Colonic mucosa (tissue), 4 donors: Measurements from ENCODE around the gene TIGD3. TPM values are rescaled to one million over a fixed set of nuclear protein-coding genes. Genes with fewer than 3 reads are reported as not detected.

Source experiments
- DNase-seq: peaks from one replicate; pipeline ENCODE4 v3.0.0-alpha.2; 2020
- H3K27ac ChIP-seq: fragments of 200-600 bp; one replicate; pipeline ENCODE4 v1.8.0; 2021
- H3K27me3 ChIP-seq: fragments of 200-600 bp; one replicate; pipeline ENCODE4 v1.8.0; 2021
- H3K36me3 ChIP-seq: fragments of 200-600 bp; one replicate; pipeline ENCODE4 v1.8.0; 2021
- H3K4me1 ChIP-seq: fragments of 200-600 bp; one replicate; pipeline ENCODE4 v1.8.0; 2021; ENCODE audit warnings: mild to moderate bottlenecking
- H3K4me3 ChIP-seq: fragments of 200-600 bp; one replicate; pipeline ENCODE4 v1.8.0; 2021
- H3K9ac ChIP-seq, 2 donors: one replicate each; pipeline ENCODE4 v1.7.0; 2013; ENCODE audit warnings: control low read depth in 2 of 2, low read depth in 2 of 2, low read length in 2 of 2
- H3K9me3 ChIP-seq: fragments of 200-600 bp; one replicate; pipeline ENCODE4 v1.8.0; 2021
- CTCF ChIP-seq: fragments of 200-600 bp; IDR thresholded peaks from one replicate; pipeline ENCODE4 v1.8.0; 2022; ENCODE audit warnings: antibody characterized with exemption, mild to moderate bottlenecking
- intact Hi-C: fragments of 100-400 bp; cut with DNase I; formaldehyde crosslinking; loops from one replicate; pipeline ENCODE4 v1.14.1; 2022
- total RNA-seq, 2 donors: library from RNA; stranded (reverse); fragmentation: NEBNext Ultra II Directional in 1 of 2; extraction: Animal tissue kit (Norgen Biotek cat#: 25700) in 1 of 2; gene quantifications; one replicate each; pipeline ENCODE4 v1.2.1, GENCODE V29; 2021
- donor health status: healthy.
- donor health status: DM: no; HTN: no; CAD: no.
- donor health status: DM: no; HTN: no; CAD: no.

Gene TIGD3
- total RNA-seq, 2 donors from 2014 or later = 0.48 to 0.77 TPM

DNA sequence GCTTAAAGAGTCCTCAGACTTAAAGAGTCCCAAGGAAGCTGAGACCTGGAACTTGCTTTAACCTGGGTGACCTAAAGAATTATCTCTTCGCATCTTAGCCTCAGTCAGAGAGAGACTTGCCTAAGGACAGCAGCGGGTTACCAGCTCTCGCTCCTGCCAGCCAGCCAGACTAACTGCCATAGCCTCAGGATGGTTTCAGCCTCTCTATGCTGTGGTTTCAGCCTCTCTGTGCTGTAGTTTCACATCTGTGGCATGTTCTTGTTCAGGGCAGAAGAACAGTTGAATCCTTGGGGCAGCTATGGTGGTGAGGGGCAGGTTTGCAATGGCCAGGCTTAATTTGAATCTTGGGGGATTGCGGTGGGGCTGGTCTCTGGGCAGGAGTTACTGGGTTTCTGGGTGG lies 34.2 kb downstream of the TIGD3 start:
- H3K9me3 ChIP-seq = no peaks in the 10 kb centered on the region
- H3K4me1 ChIP-seq = peaks cover 15% of the 10 kb centered on the region
- no peak overlapping the region for H3K27ac ChIP-seq
- no peak for DNase-seq
- H3K27me3 ChIP-seq = no peaks in the 10 kb centered on the region
- H3K9ac ChIP-seq = peak overlapping the region in 1 of 2 donors; percentile 1
- intact Hi-C loops = no loop called here
- H3K4me3 ChIP-seq = no peak overlapping the region
- TF ChIP-seq CTCF = no peak
- H3K36me3 ChIP-seq = no peaks in the 10 kb centered on the region

- no peaks in the 10 kb centered on the region for H3K9me3 ChIP-seq
- TF ChIP-seq CTCF = no peak
- peaks cover under 1% of the 10 kb centered on the region for H3K36me3 ChIP-seq
Observed at GRCh38 chr11:65389294-65389980, 34.9 kb downstream of the TIGD3 start.

GRCh38 chr11:65390099-65390941 lies 35.8 kb downstream of the TIGD3 start:
- intact Hi-C loops = no loop called here
- no peak overlapping the region for H3K4me3 ChIP-seq
- no peak for TF ChIP-seq CTCF

More at GRCh38 chr11:65389294-65389980, 34.9 kb downstream of the TIGD3 start:
- no peak overlapping the region for H3K4me3 ChIP-seq
- H3K27ac ChIP-seq = no peak overlapping the region
- DNase-seq = no peak
- H3K27me3 ChIP-seq = no peaks in the 10 kb centered on the region
- peaks cover 15% of the 10 kb centered on the region for H3K4me1 ChIP-seq
- intact Hi-C loops = no loop called here
- peak overlapping the region; percentile 26 to 34 for H3K9ac ChIP-seq

GRCh38 chr11:65390996-65391395 lies 36.4 kb downstream of the TIGD3 start:
- H3K4me1 ChIP-seq = peaks cover 15% of the 10 kb centered on the region
- peak overlapping the region; percentile 6 to 35 for H3K9ac ChIP-seq
- peak overlapping the region; percentile 22 for H3K27ac ChIP-seq
- no peak for TF ChIP-seq CTCF
- peaks cover 6% of the 10 kb centered on the region for H3K36me3 ChIP-seq
- no peak overlapping the region for H3K4me3 ChIP-seq
- H3K27me3 ChIP-seq = no peaks in the 10 kb centered on the region
- intact Hi-C loops = no loop called here
- H3K9me3 ChIP-seq = no peaks in the 10 kb centered on the region
- DNase-seq = no peak

More at GRCh38 chr11:65390099-65390941, 35.8 kb downstream of the TIGD3 start:
- peaks cover 6% of the 10 kb centered on the region for H3K36me3 ChIP-seq
- H3K9ac ChIP-seq = peak overlapping the region; percentile 24 to 34
- peaks cover 15% of the 10 kb centered on the region for H3K4me1 ChIP-seq
- no peak for DNase-seq
- H3K27me3 ChIP-seq = no peaks in the 10 kb centered on the region
- H3K27ac ChIP-seq = peak overlapping the region; percentile 22
- H3K9me3 ChIP-seq = no peaks in the 10 kb centered on the region

GRCh38 chr11:65392186-65392829 lies 37.8 kb downstream of the TIGD3 start:
- TF ChIP-seq CTCF = no peak
- H3K4me1 ChIP-seq = peaks cover 12% of the 10 kb centered on the region
- no peaks in the 10 kb centered on the region for H3K27me3 ChIP-seq
- H3K9ac ChIP-seq = no peak overlapping the region
- no peaks in the 10 kb centered on the region for H3K9me3 ChIP-seq
- no peak overlapping the region for H3K27ac ChIP-seq
- intact Hi-C loops = no loop called here
- H3K36me3 ChIP-seq = peaks cover 6% of the 10 kb centered on the region
- H3K4me3 ChIP-seq = no peak overlapping the region
- no peak for DNase-seq
